ENCODE data around the gene HDGF. TPM values are rescaled to one million over a fixed set of nuclear protein-coding genes. Genes with fewer than 3 reads are reported as not detected.

The HDGF gene
- total and polyA plus RNA-seq, 2 donors (not counting 3 experiments of a cell fraction or from before 2014, with no cell fraction given): 95.1 to 298 TPM

DNA sequence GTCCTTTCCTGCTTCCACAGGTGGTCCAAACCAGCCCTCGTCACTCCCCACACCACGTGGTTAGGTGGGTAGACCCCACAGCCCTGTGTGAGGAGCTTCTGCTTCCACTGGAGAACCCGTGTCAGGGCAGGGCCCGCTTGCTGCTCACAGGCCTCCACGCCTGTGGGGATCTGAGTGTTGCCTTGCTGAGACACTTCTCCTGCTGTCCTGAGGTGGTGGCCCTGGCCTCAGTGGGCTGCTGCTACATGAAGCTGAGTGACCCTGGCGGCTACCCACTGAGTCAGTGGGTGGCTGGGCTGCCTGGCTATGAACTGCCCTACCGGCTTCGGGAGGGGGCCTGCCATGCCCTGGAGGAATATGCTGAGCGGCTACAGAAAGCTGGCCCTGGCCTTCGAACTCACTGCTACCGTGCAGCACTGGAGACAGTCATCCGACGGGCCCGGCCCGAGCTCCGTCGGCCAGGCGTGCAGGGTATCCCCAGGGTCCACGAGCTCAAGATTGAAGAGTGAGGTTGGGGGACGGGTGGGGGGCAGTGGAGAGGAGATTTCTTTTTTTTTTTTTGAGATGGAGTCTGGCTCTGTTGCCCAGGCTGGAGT, 17.4 kb downstream of the HDGF start:
- Histone ChIP-seq H2AFZ (ENCODE audit: low read depth, low read length) (no peak overlapping the region), H3K9me3 (replicated peaks; ENCODE audit: control insufficient read depth, insufficient read depth, low read length) (no peaks in the 10 kb centered on the region), H3K36me3 (ENCODE audit: control insufficient read depth in 2 of 2, extremely low read depth in 1 of 2, insufficient read depth in 2 of 2, low read length in 2 of 2) (peaks cover 0 to 12% of the 10 kb centered on the region in 2 experiments), H4K20me1 (replicated peaks; ENCODE audit: control insufficient read depth, extremely low read depth, insufficient read depth, low read length) (no peaks in the 10 kb centered on the region), H3K79me2 (ENCODE audit: control insufficient read depth, insufficient read depth, low read length) (no peaks in the 10 kb centered on the region), H3K4me1 (ENCODE audit: control insufficient read depth, extremely low read depth, insufficient read depth, low read length) (peaks cover 3% of the 10 kb centered on the region), H3K4me3 (replicated peaks in 1 of 3; ENCODE audit: insufficient read depth in 1 of 3, low read depth in 1 of 3, low read length in 3 of 3) (no peak overlapping the region), H3K27me3 (ENCODE audit: control insufficient read depth in 2 of 2, insufficient read depth in 2 of 2, low read length in 2 of 2) (no peaks in the 10 kb centered on the region), H3K27ac (ENCODE audit: insufficient read depth, low read depth, low read length) (no peak overlapping the region), H3K9me1 (replicated peaks; ENCODE audit: control insufficient read depth, extremely low read depth, insufficient read depth, low read length) (no peaks in the 10 kb centered on the region), H3K9ac (replicated peaks; ENCODE audit: extremely low read depth, insufficient read depth, low read length) (no peak overlapping the region), H3K4me2 (ENCODE audit: insufficient read depth, low read length) (no peak overlapping the region)
- no peak for FAIRE-seq
- ChIA-PET POLR2A (interaction anchor here (0.6 kb wide), 1 partner anchor 17 kb away, joined by 8 read pairs; no protein-coding TSS in a partner anchor), CTCF (interaction anchor here (0.8 to 1.4 kb wide), 3 partner anchors 12 to 44 kb away, joined by 3 read pairs; no protein-coding TSS in a partner anchor)
- dilution Hi-C loops (cut with MboI; ENCODE audit: extremely low pct_ligation_motif_present, low sequenced_read_pairs): no loop called here
- TF ChIP-seq CTCF (IDR thresholded peaks at IDR 0.05; ENCODE audit: extremely low read depth in 1 of 2, insufficient read depth in 1 of 2, low read depth in 1 of 2, low read length in 2 of 2) (no peak), GATA2 (IDR thresholded peaks at IDR 0.05; ENCODE audit: insufficient read depth, insufficient read length, low read depth, low read length) (no peak)
- BruUV-seq (replicated peaks): no TSS peak
- no peak for DNase-seq (ENCODE audit: low read depth, low spot score)
- intact Hi-C loops (cut with micrococcal nuclease): no loop called here

All from endothelial cell of umbilical vein (primary cell).